NCI-H187 (cell line): Measurements from ENCODE around the gene ADAMTSL2.

Experiments
- DNase-seq, 2 experiments: peaks; one replicate each; lab custom pipeline; 2025; lab: John Stamatoyannopoulos, UW

Gene ADAMTSL2

DNA sequence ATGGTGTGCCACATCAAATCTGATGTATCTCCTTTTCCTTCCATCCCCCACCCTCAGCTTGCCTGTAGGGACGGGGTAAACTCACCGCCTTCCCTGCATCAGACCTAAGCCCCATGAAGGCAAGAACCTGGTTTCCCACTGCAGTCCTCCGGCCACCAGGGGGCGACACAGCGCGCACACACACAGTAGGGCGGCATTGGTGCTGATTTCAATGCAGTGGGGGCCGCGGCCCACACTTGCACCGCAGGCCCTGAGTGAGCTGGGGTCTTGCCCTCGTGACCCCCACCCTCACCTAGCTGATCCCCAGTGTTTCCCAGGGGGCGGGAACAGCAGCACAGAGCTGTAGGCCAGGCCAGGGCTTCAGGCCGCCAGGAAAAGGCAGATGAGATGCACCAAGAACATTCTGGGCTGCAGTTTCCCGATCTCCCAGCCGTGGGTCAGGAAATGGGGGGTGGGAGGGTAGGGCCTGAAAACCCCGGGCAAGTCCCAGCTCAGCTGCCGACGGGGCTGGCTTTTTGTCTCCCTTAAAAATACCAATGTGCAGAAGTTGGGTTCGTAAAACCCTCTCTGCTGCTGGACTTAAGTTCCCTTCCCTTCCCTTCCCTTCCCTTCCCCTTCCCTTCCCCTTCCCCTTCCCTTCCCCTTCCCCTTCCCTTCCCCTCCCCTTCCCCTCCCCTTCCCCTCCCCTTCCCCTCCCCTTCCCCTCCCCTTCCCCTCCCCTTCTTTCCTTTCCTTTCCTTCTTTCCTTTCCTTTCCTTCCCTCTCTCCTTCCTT, 55.1 kb downstream of the ADAMTSL2 start:
- no peak for DNase-seq

DNA sequence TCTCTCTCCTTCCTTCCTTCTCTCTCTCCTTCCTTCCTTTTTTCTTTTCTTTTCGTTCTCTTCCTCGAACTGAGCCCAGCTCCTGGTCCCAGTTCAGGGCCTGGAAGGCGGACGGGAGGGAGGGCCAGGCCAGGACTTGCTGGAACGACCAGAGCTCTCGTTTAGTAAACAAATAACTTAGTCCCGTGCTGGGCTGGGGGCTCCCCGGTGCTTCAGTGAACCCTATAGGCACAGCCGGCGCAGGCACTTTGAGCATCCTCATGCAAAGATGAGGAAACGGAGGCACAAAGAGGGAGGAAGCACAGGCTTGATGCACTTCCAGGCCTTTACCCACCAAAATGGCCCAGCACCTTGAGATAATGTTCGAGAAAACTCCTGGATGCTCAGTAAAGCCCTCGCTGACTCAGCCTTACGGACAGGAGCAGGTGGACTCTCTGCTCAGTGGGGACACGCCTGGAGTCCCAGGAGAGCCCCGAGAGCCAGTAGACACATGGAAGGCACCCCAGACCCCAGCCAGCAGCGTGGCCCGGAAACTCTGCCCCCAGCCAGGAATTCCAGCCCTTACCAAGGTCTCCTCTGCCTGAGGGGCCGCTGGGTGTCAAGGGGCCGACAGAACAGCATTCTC, 55.8 kb downstream of the ADAMTSL2 start:
- DNase-seq = no peak

DNA sequence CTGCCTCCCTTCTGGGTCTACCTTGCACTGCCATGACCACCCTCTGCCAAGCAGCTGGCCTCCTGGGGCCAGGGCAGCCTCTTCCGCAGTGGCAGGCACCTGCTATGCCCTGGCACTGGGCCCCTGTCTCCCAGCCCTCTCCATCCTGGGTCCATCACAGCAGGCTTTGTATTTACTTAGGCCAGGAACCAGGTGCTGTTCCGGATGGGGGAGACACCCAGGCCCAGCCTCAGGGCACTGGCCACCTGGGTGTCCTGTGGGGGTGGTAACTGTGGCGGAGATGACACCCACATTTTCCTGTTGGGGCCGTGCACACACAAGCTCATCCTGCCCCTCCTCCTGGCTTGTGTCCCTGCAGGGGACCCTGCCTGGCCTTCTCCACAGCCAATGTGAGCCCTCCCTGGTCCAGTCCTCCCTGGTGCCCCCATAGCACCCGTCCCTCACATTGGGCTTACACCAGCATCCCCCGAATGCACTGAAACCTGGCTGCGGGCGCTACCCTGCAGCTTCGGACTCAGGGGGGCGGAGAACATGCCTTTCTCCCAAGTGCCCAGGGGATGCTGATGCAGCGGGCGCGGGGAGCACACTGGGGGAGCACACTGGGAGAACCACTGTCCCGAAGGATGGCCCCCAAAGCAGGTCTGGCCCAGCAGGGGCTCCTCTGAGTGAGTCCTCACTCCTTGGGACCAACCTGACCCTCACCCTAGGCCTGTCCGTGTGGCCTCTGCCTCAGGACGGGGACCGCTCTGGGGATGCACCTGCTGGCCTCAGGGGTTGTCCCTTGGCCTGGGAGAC, 56.8 kb downstream of the ADAMTSL2 start:
- no peak for DNase-seq

DNA sequence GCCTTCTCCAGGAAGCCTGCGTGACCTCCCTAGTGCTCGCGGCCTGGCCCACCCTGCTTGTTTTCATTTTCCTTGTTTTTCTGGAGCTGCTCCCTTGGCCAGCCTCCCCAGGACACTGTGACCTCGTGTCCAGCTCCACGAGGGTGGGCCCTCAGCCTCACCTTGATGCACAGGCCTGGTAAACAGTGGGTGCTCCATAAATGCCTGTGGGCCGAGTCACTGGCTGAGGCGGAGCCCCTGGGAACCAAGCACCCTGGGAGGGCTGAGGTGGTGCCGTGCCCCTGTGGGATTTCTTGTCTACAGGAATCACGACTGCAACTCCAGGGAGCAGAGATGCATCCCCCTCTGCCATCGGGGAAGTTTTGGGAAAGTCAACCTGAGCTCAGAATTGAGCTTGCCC, 57.5 kb downstream of the ADAMTSL2 start:
- no peak for DNase-seq

DNA sequence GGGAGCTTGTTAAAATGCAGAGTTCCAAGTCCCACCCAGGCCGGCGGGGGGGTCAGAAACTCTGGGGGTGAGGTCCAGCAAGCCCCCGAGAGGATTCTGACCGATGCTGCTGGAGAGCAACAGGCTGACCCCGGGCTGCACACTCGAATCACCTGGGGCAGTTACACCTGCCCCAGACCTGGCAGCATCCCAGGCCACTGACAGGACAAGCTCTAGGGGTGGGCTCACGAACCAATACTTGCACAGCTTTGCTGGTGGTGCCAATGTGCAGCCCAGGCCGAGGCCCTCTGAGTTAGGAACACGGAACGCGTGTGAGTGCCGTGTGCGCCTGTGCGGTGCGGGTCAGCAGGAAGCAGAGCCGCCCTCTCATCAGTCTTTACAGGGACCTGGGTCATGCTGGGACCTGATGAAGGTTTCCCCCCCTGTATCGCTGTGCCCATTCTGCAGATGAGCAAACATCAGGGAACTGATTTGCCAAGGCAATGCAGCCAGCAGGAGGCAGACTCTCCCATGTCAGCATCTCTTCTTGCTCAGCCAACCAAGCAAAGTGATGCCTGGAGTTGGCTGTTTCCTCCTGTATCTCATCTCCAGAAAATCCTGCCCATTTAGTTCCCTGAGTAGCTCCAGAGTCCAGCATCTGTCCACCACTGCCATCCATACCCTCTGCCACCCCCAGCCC, 58.4 kb downstream of the ADAMTSL2 start:
- DNase-seq = no peak

DNA sequence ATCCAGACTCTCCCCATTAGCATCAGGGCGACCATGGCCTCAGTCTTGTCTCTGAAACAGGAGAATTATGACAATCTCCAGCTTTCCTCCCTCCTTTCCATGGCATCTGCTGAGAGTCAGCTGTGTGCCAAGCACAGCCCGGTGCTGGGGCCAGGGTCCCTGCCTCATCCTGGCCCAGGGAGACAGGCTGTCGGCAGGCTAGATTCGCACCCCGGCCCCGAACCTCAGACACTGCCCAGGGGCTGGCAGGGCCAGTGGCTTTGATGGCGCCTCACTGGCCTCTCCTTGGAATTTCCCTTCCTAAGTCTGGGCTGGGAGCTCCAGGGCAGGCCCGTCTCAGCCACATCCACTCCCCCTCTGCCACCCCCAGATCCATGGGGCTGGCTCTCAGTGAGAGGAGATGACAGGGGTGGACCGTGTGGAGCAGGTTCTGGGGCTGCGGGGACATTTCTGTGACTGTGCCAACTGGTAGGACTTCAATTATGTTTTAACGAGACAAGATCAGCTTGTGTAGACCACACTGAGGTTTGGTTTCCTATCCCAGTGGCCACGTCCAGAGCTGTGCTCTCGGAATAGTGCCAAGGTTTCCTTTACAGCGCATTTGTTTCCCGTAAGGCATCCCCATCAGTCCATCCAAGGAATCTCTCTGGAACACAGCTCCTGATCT, 59.2 kb downstream of the ADAMTSL2 start:
- DNase-seq = no peak

DNA sequence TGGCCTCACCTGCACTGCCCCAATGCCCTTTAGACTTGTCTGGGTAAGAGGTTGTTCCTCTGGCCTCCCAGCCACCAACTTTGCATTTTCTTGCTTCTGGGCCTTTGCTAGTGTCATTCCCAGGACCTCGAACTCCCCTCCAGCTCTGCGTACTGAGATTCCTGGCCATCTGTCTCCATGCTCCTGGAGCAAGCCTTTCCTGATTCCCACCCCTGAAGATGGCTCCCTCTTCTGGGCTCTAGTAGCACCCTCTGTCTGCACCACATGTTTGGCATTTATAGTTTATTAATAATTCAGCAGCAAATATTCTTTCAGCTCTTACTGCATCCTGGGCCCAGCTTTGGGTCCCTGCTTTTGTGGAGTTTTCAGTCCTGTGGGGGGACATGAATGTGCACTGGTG, 59.8 kb downstream of the ADAMTSL2 start:
- DNase-seq = no peak

DNA sequence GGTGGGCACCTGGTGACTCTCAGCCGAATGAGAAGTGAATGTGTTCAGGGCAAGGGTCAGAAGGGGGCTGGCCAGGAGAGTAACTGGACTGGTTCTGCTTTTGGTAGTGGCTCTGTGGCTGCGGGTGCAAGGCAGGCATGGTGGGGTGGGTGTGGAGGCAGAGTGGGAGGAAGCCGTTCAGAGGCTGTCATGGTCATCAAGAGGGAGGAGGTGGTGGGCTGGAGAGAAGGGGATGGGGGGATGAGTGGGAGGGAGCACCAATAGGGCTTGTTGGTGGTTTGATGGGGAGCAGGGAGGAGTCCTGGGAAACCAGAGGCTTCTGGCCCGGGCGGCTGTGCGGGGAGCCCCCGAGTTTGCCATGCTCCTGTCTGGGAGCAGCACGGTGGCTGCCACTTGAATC, 61.4 kb downstream of the ADAMTSL2 start:
- no peak for DNase-seq

DNA sequence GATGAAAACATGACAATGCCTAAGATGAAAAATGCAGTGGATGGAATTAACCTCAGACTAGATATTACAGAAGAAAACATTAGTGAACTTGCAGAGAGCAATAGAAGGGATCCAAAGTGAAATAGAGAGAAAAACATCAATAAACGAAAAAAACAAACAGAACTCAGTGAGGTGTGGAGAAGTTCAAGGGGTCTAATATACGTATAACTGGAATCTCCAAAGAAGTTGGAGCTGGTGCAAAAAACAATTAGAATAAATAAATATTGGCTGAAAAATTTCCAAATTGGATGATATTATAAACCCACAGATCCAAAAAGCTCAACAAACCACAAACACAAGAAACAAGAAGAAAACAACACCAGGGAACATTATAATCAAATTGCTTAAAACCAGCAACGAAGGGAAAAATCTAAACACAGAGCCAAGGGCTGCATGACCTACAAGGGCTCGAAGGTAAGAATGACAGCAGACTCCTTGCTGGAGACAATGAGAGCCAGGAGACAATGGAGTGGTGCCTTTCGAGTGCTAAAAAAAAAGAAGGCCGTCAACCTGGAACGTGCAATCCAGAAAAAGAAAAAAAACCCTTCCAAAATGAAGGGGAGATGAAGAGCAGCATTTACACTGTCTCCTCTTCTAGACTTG, 62.9 kb downstream of the ADAMTSL2 start:
- DNase-seq = no peak

DNA sequence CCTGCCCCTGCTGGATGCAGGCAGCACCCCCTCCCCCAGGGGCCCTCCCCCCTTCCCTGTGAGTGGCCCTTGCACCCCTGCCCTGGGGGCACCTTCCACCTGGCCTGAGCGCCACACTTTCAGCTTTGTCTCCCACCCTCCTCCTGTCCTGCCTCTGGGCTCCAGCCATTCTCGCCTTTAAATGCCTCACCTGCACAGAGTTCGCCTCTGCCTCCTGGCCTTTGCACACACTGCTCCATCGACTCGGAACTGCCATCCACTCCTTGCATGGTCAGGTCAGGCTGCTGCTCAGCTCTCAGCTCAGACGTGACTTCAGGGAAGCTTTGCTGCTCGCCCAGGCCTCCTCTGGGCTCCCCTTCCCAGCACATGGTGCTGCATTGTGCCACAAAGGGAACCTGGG, 64.5 kb downstream of the ADAMTSL2 start:
- DNase-seq = no peak

DNA sequence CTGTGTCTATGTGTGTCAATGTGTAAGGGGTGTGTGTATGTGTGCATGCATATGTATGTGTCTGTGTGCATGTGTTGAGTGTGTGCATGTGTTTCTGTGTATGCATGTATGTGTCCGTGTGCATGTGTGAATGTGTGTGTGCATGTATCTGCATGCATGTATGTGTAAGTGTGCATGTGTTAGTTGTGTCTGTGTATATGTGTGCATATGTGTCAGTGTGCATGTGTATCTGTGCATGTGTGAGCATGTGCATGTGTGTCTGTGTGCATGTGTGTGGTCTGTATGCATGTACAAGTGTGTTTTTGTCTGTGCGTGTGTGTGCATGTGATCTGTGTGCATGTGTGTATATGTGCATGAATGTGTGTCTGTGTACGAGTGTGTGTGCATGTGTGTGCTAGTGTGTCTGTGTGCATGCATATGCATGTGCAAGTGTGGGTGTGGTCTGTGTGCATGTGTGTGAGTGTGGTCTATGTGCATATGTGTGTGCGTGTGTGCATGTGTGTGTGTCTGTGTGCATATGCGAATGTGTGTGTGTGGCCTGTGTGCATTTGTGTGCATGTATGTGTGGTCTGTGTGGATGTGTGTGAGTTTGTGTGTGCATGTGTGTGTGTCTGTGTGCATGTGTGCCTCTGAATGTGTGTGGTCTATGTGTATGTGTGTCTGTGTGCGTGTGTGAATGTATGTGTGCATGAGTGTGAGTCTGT, 65.1 kb downstream of the ADAMTSL2 start:
- DNase-seq = no peak

DNA sequence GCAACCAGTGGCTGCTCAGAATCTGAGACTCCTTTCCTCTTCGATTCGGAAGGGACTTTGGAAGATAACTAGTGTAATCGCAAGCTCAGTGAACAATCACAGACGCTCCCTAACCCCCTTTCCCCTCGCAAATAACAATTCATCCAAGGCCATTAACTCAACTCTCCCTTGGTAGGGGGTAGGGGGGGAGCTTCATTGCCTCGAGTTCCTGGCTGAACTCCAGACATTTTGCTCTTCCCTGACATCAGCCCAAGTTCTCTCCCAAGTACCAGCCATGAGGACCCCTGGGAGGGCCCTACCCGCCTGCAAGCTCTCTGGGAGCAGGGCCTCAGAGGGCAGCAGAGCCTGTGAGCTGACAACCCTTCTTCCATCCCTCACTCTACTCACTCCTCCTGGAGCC, 66.2 kb downstream of the ADAMTSL2 start:
- no peak for DNase-seq

DNA sequence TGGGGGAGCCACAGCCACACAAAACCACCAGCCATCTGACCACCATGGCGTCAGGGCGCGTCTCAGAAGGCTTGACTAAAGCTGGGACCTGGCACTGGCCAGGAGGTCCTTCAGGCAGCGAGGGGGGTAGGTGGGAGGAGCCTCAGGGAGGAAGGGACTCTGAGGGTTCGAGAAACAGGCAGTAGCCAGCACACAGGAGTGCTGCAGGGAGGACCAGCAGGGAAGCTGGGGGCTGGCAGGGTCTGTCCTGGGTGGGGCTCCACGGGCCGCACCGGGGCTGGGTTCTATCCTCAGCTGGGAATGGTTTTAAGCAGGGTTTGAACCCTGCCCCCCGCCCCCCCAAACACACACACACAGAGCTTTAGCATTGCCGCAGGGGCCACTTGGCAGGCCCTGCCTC, 67.2 kb downstream of the ADAMTSL2 start:
- no peak for DNase-seq

DNA sequence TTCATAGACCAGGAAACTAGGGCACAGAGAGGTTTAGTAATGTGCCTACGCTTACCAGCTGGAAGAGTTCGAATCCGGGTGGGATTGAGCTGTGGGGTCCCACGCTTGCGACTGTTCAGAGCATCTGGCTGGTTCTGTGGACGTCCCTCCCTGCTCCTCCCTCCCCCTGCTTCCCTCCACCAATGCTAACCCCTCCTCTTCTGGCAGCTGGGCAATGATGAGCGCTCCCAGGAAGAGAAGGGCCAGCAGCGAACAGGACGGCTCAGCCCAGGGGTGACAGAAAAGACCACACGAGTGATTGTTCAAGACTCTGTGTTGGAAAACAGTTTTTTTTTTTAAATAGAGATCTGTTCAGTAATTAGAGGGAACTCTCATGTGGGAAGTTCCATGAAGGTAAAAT, 67.8 kb downstream of the ADAMTSL2 start:
- no peak for DNase-seq

DNA sequence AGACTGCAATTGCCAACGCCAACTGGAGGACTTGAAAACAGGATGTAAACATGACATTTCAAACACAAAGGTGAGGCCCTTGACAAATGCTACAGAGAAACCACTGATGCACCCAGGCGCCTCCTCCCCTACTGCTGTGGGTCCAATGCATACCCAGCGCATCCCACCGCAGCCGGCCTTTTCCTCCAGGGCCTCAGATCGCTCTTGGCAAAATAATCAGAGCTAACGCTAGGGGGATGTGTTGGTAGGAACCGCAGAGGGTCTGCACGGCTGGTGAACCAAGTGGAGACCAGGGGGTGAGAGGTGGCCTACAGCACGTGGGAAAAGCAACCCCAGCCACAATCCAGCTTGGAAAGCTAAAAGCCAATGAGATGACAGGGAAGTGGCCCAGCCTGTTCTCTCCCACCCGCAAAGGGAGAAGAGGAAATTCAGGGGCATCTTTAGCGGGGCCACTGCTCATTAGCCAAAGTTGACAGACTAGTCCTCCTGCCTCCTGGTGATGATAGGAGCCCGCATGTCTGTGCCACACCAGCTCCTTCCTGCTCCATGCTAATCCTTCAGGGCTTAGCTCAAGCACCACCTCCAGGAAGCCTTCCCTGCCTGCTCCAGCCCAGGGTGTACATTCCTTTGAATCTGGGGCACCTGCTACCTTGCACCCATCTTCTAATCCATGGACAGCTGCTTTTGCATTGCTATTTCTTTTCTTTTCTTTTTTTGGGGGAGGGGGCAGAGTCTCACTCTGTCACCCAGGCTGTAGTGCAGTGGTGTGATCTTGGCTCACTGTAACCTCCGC, 68.8 kb downstream of the ADAMTSL2 start:
- no peak for DNase-seq

DNA sequence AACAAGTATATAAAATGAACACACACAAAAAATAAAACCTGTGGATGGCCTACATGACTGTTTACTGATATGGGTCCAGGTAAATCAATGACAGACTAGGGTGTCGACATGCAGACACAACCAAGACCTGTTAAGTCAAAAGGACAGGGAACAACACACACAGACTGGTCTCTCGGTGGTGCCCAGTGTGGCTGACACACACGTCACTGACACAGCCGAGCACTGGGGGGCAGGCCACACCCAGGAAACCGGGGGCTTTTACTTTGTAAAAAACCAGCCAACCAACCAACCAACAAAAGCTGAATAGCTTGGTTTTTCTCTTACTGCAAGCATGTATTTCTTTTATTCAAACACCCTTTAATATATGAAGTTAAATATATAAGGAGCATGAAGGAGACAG, 69.7 kb downstream of the ADAMTSL2 start:
- no peak for DNase-seq

DNA sequence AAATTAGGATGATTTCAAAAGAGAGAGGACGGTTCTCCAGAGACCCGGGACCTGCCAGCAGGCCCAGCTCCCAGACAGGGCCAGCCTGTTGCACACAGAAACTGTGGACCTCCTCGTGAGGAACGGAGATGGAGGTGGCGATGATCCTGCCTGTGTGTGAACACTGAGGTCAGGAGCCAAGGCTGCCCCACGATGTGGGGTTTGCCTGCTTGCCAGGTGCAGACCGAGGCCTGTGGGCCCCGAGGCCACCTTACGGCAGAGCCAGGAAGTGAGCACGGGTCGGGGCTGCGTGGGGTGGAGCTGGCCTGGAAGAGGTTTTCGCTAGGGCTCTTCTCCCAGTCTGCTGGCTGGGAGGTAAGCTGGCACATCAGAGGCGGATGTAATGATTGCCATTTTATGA, 70.4 kb downstream of the ADAMTSL2 start:
- DNase-seq = no peak

DNA sequence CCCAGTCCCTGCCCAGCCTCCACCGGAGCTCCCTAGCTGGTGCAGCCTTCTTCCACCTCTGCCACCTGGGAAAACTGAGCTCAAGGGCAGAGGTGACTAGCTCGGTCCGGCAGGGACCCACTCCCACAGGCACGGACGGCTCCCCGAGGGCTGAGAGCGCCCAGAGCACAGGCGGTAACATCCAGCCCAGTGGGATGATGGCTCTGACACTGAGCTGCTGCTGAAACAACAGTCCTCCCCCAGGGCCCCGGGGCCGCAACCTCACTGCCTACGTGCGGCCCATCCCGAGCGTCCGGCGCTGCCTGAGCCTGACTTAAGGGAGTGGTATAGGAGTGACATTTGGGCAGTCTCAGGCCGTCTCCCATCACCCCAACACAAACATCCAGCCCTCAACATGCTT, 70.9 kb downstream of the ADAMTSL2 start:
- no peak for DNase-seq

DNA sequence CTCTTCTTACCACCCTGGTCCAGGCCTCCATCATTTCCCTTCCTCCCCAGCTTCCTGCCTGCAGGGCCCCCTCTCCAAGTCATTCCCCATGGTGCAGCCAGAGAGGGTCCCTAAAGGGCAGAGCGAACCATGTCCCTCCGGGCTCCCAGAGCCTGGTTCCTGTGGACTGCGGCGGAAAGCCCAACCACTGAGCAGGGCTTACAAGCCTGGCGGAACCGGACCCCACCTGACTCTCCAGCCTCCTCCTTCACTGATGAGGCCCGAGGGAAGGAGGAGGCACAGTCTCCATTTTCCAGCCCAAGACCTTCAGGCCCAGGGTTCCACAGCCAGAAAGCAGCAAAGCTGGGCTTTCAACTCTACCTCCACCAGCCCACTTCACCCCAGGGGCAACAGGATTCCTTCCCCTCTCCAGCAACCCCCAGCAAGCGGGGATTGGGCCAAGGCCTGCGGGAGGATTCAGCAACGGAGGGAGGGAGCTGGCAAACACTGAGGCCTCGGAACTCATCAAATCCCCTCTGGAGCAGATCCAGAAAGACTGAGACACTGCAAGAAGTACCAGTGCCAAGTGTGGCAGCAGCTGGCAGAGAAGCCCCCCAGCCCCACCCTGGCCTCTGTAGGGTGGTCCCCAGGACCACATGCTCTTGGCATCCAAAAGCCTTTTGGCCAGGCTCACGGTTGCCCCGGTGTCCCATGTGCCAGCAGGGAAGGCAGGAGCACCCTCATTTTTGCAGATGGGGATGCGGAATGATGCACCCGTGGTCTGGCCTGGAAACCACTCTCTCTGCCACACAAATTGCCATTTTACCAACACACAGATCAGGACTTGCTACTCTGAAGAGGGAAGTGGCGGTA, 71.6 kb downstream of the ADAMTSL2 start:
- DNase-seq = no peak
